ENCODE data around the gene REEP6. TPM values are rescaled to one million over a fixed set of nuclear protein-coding genes. Genes with fewer than 3 reads are reported as not detected.
A peak's percentile ranks its signal among the peaks of the same experiment; 100 is the strongest.

Gene REEP6
- total and polyA plus RNA-seq, 7 donors, result 0.23 to 2.0 (median 1.3) TPM

- peak overlapping the region; percentile 51 for H3K4me3 ChIP-seq
- intact Hi-C loops (cut with DNase I), result no loop called here
- ATAC-seq, result peak; percentile 13 to 41 (median 34)
Observed at GRCh38 chr19:1503089-1503924, 12.3 kb downstream of the REEP6 start.

GRCh38 chr19:1503925-1504773, 13.2 kb downstream of the REEP6 start:
- Histone ChIP-seq H3K36me3 (ENCODE audit: insufficient read depth in 1 of 2, low read depth in 1 of 2) (peaks cover 0 to 7% of the 10 kb centered on the region in 2 donors), H3K4me1 (peaks cover 17% of the 10 kb centered on the region), H3K9me3 (no peaks in the 10 kb centered on the region), H3K27me3 (ENCODE audit: insufficient read depth in 3 of 3, low read length in 2 of 3) (peaks cover 0 to 16% (median 6%) of the 10 kb centered on the region in 3 donors), H3K27ac (no peak overlapping the region), H3K4me3 (no peak overlapping the region)
- ATAC-seq (no peak), DNase-seq (no peak)
- intact Hi-C loops (cut with DNase I), result no loop called here
- TF ChIP-seq CTCF (IDR thresholded peaks at IDR 0.05), result no peak
- 42 to 51% (median 45%) methylated on average over 23 of the region's 23 CpGs for WGBS, 3 donors

More at GRCh38 chr19:1503089-1503924, 12.3 kb downstream of the REEP6 start:
- H3K9me3 ChIP-seq, result no peaks in the 10 kb centered on the region
- peak; percentile 66 to 81 for DNase-seq
- H3K27me3 ChIP-seq (ENCODE audit: insufficient read depth in 3 of 3, low read length in 2 of 3), result peaks cover 0 to 17% (median 6%) of the 10 kb centered on the region in 3 donors
- WGBS, 3 donors, result 7 to 9% (median 7%) methylated on average over 35 to 49 of the region's 49 CpGs
- H3K4me1 ChIP-seq, result peaks cover 17% of the 10 kb centered on the region
- peak; percentile 75 for TF ChIP-seq CTCF (IDR thresholded peaks at IDR 0.05)
- peaks cover 0 to 7% of the 10 kb centered on the region in 2 donors for H3K36me3 ChIP-seq (ENCODE audit: insufficient read depth in 1 of 2, low read depth in 1 of 2)
- no peak overlapping the region for H3K27ac ChIP-seq

DNA sequence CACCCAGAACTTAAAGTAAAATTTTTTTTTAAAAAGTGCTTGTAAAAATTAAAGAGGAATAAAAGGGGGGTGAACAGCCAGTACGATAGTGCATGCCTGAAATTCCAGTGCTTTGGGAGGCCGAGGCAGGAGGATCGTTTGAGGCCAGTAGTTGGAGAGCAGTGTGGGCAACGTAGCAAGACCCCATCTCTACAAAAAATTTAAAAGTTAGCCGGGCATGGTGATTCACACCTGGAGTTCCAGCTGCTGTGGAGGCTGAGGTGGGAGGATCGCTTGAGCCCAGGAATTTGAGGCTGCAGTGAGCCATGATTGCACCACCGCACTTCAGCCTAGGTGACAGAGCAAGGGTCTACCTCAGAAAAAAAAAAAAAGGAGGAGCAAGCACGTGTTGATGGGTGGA, 14.0 kb downstream of the REEP6 start:
- Histone ChIP-seq H3K36me3 (ENCODE audit: insufficient read depth in 1 of 2, low read depth in 1 of 2) (peaks cover 0 to 7% of the 10 kb centered on the region in 2 donors), H3K4me3 (no peak overlapping the region), H3K4me1 (peaks cover 17% of the 10 kb centered on the region), H3K27me3 (ENCODE audit: insufficient read depth in 3 of 3, low read length in 2 of 3) (peaks cover 0 to 16% (median 6%) of the 10 kb centered on the region in 3 donors), H3K27ac (no peak overlapping the region), H3K9me3 (no peaks in the 10 kb centered on the region)
- DNase-seq (no peak), ATAC-seq (no peak)
- 63 to 78% (median 67%) methylated on average over 8 of the region's 8 CpGs for WGBS, 3 donors
- TF ChIP-seq CTCF (IDR thresholded peaks at IDR 0.05), result no peak
- intact Hi-C loops (cut with DNase I), result no loop called here

- ATAC-seq (no peak), DNase-seq (no peak)
- Histone ChIP-seq H3K9me3 (no peaks in the 10 kb centered on the region), H3K27ac (no peak overlapping the region), H3K36me3 (ENCODE audit: insufficient read depth in 1 of 2, low read depth in 1 of 2) (peaks cover 0 to 7% of the 10 kb centered on the region in 2 donors), H3K27me3 (ENCODE audit: insufficient read depth in 3 of 3, low read length in 2 of 3) (peaks cover 0 to 16% (median 6%) of the 10 kb centered on the region in 3 donors), H3K4me1 (peaks cover 17% of the 10 kb centered on the region), H3K4me3 (no peak overlapping the region)
- WGBS, 3 donors, result 78 to 83% (median 82%) methylated on average over 33 to 45 of the region's 45 CpGs
- intact Hi-C loops (cut with DNase I), result no loop called here
- TF ChIP-seq CTCF (IDR thresholded peaks at IDR 0.05), result no peak
Observed at GRCh38 chr19:1505991-1506881, 15.3 kb downstream of the REEP6 start.

Data from psoas muscle (tissue), 8 donors.